ENCODE data around the gene TRIM46.
"Not testable (repeated sequence)": the region's sequence is repeated elsewhere in the genome, so short reads cannot be mapped to it uniquely, and the experiment has no call there.

Gene TRIM46

GRCh38 chr1:155205969-155206593, 32.4 kb downstream of the TRIM46 start:
- Histone ChIP-seq H3K9me3 (ENCODE audit: control insufficient read depth, insufficient read depth, low read length) (no peaks in the 10 kb centered on the region), H3K4me3 (ENCODE audit: low read length) (no peak overlapping the region), H3K27me3 (ENCODE audit: control insufficient read depth, insufficient read depth, low read length) (no peaks in the 10 kb centered on the region), H3K4me1 (ENCODE audit: control insufficient read depth, insufficient read depth, low read length) (peaks cover 5% of the 10 kb centered on the region; the same call in 1 of the 2 replicates), H3K27ac (ENCODE audit: low read length) (no peak overlapping the region), H3K36me3 (ENCODE audit: control insufficient read depth, insufficient read depth, low read length) (peaks cover 23% of the 10 kb centered on the region)
- DNase-seq (ENCODE audit: low read depth, low spot score): no peak
- no CpG with 5 or more reads among the region's 9 CpGs for WGBS (ENCODE audit: insufficient coverage, insufficient read length)

GRCh38 chr1:155206891-155207805, 33.5 kb downstream of the TRIM46 start:
- no CpG with 5 or more reads among the region's 13 CpGs for WGBS (ENCODE audit: insufficient coverage, insufficient read length)
- H3K9me3 ChIP-seq (ENCODE audit: control insufficient read depth, insufficient read depth, low read length): no peaks in the 10 kb centered on the region
- H3K36me3 ChIP-seq (ENCODE audit: control insufficient read depth, insufficient read depth, low read length): peaks cover 13% of the 10 kb centered on the region
- H3K27ac ChIP-seq (ENCODE audit: low read length): no peak overlapping the region
- DNase-seq (ENCODE audit: low read depth, low spot score): no peak
- H3K4me1 ChIP-seq (ENCODE audit: control insufficient read depth, insufficient read depth, low read length): peaks cover 5% of the 10 kb centered on the region; the same call in 1 of the 2 replicates
- no peaks in the 10 kb centered on the region for H3K27me3 ChIP-seq (ENCODE audit: control insufficient read depth, insufficient read depth, low read length)
- H3K4me3 ChIP-seq (ENCODE audit: low read length): no peak overlapping the region; the same call in 1 of the 2 replicates

GRCh38 chr1:155207806-155208540, 34.3 kb downstream of the TRIM46 start, which contains the start of gene THBS3:
Gene THBS3, minus strand, starts transcription at chr1:155207897. Its CDS starts 21 bp downstream, at chr1:155207876.
- no peaks in the 10 kb centered on the region for H3K27me3 ChIP-seq (ENCODE audit: control insufficient read depth, insufficient read depth, low read length)
- DNase-seq (ENCODE audit: low read depth, low spot score): no peak
- peaks cover 5% of the 10 kb centered on the region; the same call in 1 of the 2 replicates for H3K4me1 ChIP-seq (ENCODE audit: control insufficient read depth, insufficient read depth, low read length)
- H3K27ac ChIP-seq (ENCODE audit: low read length): no peak within 1 kb of the TSS
- H3K4me3 ChIP-seq (ENCODE audit: low read length): peak within 1 kb of the TSS; percentile 97; the same call in 1 of the 2 replicates
- peaks cover 6% of the 10 kb centered on the region for H3K36me3 ChIP-seq (ENCODE audit: control insufficient read depth, insufficient read depth, low read length)
- H3K9me3 ChIP-seq (ENCODE audit: control insufficient read depth, insufficient read depth, low read length): no peaks in the 10 kb centered on the region
- no CpG with 5 or more reads among the region's 17 CpGs for WGBS (ENCODE audit: insufficient coverage, insufficient read length)

GRCh38 chr1:155208541-155209311, 35.1 kb downstream of the TRIM46 start, which contains the start of gene MTX1:
Gene MTX1, plus strand, starts transcription at chr1:155208695. Its CDS starts 110 bp downstream, at chr1:155208805.
- H3K36me3 ChIP-seq (ENCODE audit: control insufficient read depth, insufficient read depth, low read length): no peaks in the 10 kb centered on the region
- H3K4me3 ChIP-seq (ENCODE audit: low read length): peak within 1 kb of the TSS; percentile 97
- no peaks in the 10 kb centered on the region for H3K9me3 ChIP-seq (ENCODE audit: control insufficient read depth, insufficient read depth, low read length)
- H3K27ac ChIP-seq (ENCODE audit: low read length): no peak within 1 kb of the TSS
- WGBS (ENCODE audit: insufficient coverage, insufficient read length): no CpG with 5 or more reads among the region's 64 CpGs
- DNase-seq (ENCODE audit: low read depth, low spot score): no peak
- H3K4me1 ChIP-seq (ENCODE audit: control insufficient read depth, insufficient read depth, low read length): peaks cover 5% of the 10 kb centered on the region; the same call in 1 of the 2 replicates
- no peaks in the 10 kb centered on the region for H3K27me3 ChIP-seq (ENCODE audit: control insufficient read depth, insufficient read depth, low read length)

- WGBS (ENCODE audit: insufficient coverage, insufficient read length): no CpG with 5 or more reads among the region's 13 CpGs
- H3K36me3 ChIP-seq (ENCODE audit: control insufficient read depth, insufficient read depth, low read length): no peaks in the 10 kb centered on the region
- no peak overlapping the region for H3K27ac ChIP-seq (ENCODE audit: low read length)
- peak overlapping the region; percentile 97 for H3K4me3 ChIP-seq (ENCODE audit: low read length)
- no peaks in the 10 kb centered on the region for H3K27me3 ChIP-seq (ENCODE audit: control insufficient read depth, insufficient read depth, low read length)
- H3K4me1 ChIP-seq (ENCODE audit: control insufficient read depth, insufficient read depth, low read length): peaks cover 5% of the 10 kb centered on the region; the same call in 1 of the 2 replicates
- H3K9me3 ChIP-seq (ENCODE audit: control insufficient read depth, insufficient read depth, low read length): no peaks in the 10 kb centered on the region
- no peak for DNase-seq (ENCODE audit: low read depth, low spot score)
These were observed 35.7 kb downstream of the TRIM46 start for GRCh38 chr1:155209312-155209721.

GRCh38 chr1:155210314-155211104, 36.9 kb downstream of the TRIM46 start:
- Histone ChIP-seq H3K27ac (ENCODE audit: low read length) (no peak overlapping the region), H3K27me3 (ENCODE audit: control insufficient read depth, insufficient read depth, low read length) (no peaks in the 10 kb centered on the region), H3K4me3 (ENCODE audit: low read length) (no peak overlapping the region), H3K4me1 (ENCODE audit: control insufficient read depth, insufficient read depth, low read length) (peaks cover 5% of the 10 kb centered on the region; the same call in 1 of the 2 replicates), H3K36me3 (ENCODE audit: control insufficient read depth, insufficient read depth, low read length) (no peaks in the 10 kb centered on the region), H3K9me3 (ENCODE audit: control insufficient read depth, insufficient read depth, low read length) (no peaks in the 10 kb centered on the region)
- WGBS (ENCODE audit: insufficient coverage, insufficient read length): no CpG with 5 or more reads among the region's 4 CpGs
- no peak for DNase-seq (ENCODE audit: low read depth, low spot score)

GRCh38 chr1:155211381-155212050, 37.9 kb downstream of the TRIM46 start:
- not testable (repeated sequence) for H3K4me3 ChIP-seq (ENCODE audit: low read length); DNase-seq (ENCODE audit: low read depth, low spot score); H3K4me1 ChIP-seq (ENCODE audit: control insufficient read depth, insufficient read depth, low read length); H3K27ac ChIP-seq (ENCODE audit: low read length); H3K27me3 ChIP-seq (ENCODE audit: control insufficient read depth, insufficient read depth, low read length); H3K9me3 ChIP-seq (ENCODE audit: control insufficient read depth, insufficient read depth, low read length); H3K36me3 ChIP-seq (ENCODE audit: control insufficient read depth, insufficient read depth, low read length)
- no CpG with 5 or more reads among the region's 13 CpGs for WGBS (ENCODE audit: insufficient coverage, insufficient read length)

GRCh38 chr1:155212051-155212440, 38.4 kb downstream of the TRIM46 start:
- H3K27ac ChIP-seq (ENCODE audit: low read length); H3K4me3 ChIP-seq (ENCODE audit: low read length); H3K36me3 ChIP-seq (ENCODE audit: control insufficient read depth, insufficient read depth, low read length); H3K9me3 ChIP-seq (ENCODE audit: control insufficient read depth, insufficient read depth, low read length); H3K27me3 ChIP-seq (ENCODE audit: control insufficient read depth, insufficient read depth, low read length); H3K4me1 ChIP-seq (ENCODE audit: control insufficient read depth, insufficient read depth, low read length); DNase-seq (ENCODE audit: low read depth, low spot score): not testable (repeated sequence)
- no CpG with 5 or more reads among the region's 7 CpGs for WGBS (ENCODE audit: insufficient coverage, insufficient read length)

- not testable (repeated sequence) for DNase-seq (ENCODE audit: low read depth, low spot score); H3K27ac ChIP-seq (ENCODE audit: low read length); H3K4me1 ChIP-seq (ENCODE audit: control insufficient read depth, insufficient read depth, low read length); H3K36me3 ChIP-seq (ENCODE audit: control insufficient read depth, insufficient read depth, low read length); H3K9me3 ChIP-seq (ENCODE audit: control insufficient read depth, insufficient read depth, low read length); H3K27me3 ChIP-seq (ENCODE audit: control insufficient read depth, insufficient read depth, low read length); H3K4me3 ChIP-seq (ENCODE audit: low read length)
- WGBS (ENCODE audit: insufficient coverage, insufficient read length): no CpG with 5 or more reads among the region's 10 CpGs
These were observed 41.1 kb downstream of the TRIM46 start for GRCh38 chr1:155214702-155215101.
